Right kidney (tissue), 1 donor: ENCODE measurements around the gene CCDC51.

ENCODE experiments used
- DNase-seq: peaks from one replicate; pipeline ENCODE4 v3.0.0-alpha.2; 2016

Gene CCDC51

GRCh38 chr3:48406443-48407431 is 33.2 kb downstream of the CCDC51 start:
- no peak for DNase-seq

- DNase-seq = no peak
Measured at GRCh38 chr3:48405971-48406370, 33.9 kb downstream of the CCDC51 start.

- peak; percentile 1 for DNase-seq
Measured at GRCh38 chr3:48405343-48405881, 34.5 kb downstream of the CCDC51 start.

- peak; percentile 0 for DNase-seq
Measured at GRCh38 chr3:48404440-48405342, 35.2 kb downstream of the CCDC51 start.

GRCh38 chr3:48403533-48404439 is 36.1 kb downstream of the CCDC51 start:
- peak; percentile 1 for DNase-seq

GRCh38 chr3:48402907-48403306 is 37.0 kb downstream of the CCDC51 start:
- peak; percentile 0 for DNase-seq

- peak; percentile 4 for DNase-seq
Measured at GRCh38 chr3:48402281-48402732, 37.6 kb downstream of the CCDC51 start.

GRCh38 chr3:48401434-48401901 is 38.5 kb downstream of the CCDC51 start:
- peak; percentile 1 for DNase-seq

- peak; percentile 36 for DNase-seq
Measured at GRCh38 chr3:48400824-48401433, 39.0 kb downstream of the CCDC51 start.

GRCh38 chr3:48399387-48400172 is 40.3 kb downstream of the CCDC51 start:
- DNase-seq = peak; percentile 2

GRCh38 chr3:48398701-48399386 is 41.1 kb downstream of the CCDC51 start:
- peak; percentile 2 for DNase-seq

GRCh38 chr3:48397767-48398681 is 41.9 kb downstream of the CCDC51 start:
- DNase-seq = peak; percentile 1

GRCh38 chr3:48395714-48396113 is 44.2 kb downstream of the CCDC51 start:
- no peak for DNase-seq

GRCh38 chr3:48394391-48394790 is 45.5 kb downstream of the CCDC51 start:
- DNase-seq = no peak

- no peak for DNase-seq
Measured at GRCh38 chr3:48388966-48389365, 51.0 kb downstream of the CCDC51 start.

- no peak for DNase-seq
Measured at GRCh38 chr3:48387634-48388033, 52.3 kb downstream of the CCDC51 start.
